ENCODE data around the gene ITGB3.
"Not testable (repeated sequence)": the region's sequence is repeated elsewhere in the genome, so short reads cannot be mapped to it uniquely, and the experiment has no call there.

The ITGB3 gene

DNA sequence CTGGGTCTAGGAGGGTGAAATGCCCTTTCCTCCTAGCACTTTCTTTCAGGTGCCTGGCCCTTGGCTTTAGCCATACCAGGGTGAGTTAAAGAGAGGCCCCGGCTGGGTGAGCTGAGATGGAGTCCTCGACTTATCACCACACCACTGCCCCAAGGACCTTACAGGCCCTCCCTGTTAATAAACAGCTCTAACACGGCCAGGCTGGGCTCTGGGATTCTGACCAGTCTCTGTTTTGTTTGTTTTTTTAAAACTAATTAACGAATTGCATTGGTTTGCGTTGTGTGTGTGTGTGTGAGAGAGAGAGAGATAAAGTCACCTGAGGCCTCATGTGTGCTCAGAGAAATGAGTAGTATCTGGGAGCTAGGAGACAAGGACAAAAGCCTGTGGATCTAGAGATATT lies 30.2 kb upstream of the ITGB3 start:
- DNase-seq, result no peak

DNA sequence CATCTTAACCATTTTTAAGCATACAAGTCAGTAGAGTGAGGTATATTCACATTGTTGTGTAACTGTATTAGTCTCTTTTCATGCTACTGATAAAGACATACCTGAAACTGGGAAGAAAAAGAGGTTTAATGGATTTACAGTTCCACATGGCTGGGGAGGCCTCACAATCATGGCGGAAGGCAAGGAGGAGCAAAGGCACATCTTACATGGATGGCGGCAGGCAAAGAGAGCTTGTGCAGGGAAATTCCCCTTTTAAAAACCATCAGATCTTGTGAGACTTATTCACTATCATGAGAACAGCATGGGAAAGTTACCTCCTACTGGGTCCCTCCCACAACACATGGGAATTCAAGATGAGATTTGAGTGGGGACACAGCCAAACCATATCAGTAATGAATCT lies 29.6 kb upstream of the ITGB3 start:
- DNase-seq, result not testable (repeated sequence)

DNA sequence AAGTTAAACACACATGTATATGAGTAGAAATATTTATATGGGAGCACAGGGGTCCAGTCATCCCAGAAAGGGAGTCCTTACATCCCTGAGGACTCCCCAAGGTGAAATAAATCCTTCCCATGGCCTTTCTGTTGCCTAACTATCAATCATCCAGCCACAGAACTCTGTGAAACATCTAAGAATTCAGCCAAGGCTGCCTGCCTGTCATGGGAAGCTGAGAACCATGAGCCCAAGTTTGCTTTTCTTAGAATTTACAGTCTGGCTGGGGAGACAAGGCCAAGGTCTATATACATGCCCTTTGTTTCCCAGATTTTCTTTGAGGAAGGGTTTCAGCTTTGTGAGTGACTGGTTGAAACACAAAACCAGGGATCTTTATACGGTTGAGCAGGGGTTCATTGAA lies 28.7 kb upstream of the ITGB3 start:
- no peak for DNase-seq

GRCh38 chr17:47225436-47225858 lies 28.2 kb upstream of the ITGB3 start:
- no peak for DNase-seq

DNA sequence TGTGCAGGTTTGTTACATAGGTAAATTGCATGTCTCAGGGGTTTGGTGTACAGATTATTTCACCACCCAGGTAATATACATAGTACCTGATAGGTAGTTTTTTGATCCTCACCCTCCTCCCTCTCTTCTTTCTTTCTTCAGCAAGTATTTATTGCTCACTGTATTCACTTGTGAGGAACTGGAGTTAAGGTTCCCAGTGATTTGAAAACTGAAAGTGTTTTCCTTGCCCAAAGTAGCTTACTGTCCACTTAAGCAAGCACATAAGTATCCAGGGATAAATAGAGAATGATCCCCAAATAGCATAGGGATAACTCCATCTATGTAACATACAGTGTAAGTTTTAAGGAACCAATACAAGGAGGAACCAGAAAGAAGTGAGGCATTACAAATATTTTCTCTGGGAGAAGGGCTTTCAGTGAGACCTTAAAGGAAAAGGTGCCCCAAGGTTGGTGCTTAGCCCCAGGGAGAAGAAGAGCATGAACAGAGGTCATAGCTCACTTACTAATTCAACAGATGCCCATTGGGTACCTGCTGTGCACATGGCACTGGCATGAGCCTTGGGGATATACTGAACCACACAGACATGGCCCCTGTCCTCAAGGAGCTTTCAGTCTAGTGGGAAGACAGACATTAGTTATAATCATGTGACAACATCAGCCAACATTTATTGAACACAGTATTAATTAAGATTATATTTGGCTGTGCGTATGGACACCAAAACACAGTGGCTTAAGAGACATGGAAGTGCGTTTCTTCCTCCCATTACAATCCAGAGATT lies 27.5 kb upstream of the ITGB3 start:
- no peak for DNase-seq

GRCh38 chr17:47227862-47228261 lies 25.8 kb upstream of the ITGB3 start:
- no peak for DNase-seq

DNA sequence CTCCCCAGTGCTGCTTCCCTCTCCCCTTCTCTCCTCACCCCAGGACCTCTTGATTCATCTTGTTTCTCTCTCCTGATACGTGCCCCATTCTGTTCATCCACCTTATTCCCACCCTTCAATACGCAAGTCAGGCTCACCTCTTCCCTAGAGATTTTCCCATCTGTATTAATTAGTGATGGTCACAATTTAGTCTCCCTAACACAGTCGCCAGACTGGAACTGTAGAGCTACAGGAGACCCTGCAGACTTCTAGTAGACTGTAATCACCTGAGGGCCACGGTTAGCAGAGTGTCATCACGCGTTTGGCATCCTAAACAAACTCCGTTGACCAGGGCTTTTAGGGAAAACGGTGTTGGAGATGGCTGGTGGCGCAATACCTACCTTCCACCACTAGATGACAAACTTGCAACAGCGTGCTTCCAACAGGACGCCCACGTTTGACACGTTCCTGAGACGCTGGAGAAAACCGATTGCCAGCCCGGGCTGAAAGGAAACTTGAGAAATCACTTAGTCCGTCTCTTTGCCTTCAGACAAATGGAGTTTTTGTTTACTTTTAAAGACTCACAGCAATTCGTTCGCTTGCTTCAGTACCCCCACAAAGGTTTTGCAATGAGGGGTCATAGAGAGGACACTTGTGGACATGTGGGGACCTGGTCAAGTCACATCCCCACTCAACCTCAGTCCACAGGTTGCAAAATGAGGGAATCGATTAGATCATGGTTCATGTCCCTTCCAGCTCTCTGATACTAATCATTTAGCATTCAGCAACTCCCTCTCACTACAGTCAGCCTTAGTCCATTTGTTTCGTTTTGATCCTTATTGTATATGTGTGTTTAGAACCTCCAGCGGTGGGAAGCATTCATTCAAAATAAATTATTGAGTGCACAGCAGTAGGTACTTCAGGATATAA lies 23.8 kb upstream of the ITGB3 start:
- DNase-seq, result peak; percentile 69

DNA sequence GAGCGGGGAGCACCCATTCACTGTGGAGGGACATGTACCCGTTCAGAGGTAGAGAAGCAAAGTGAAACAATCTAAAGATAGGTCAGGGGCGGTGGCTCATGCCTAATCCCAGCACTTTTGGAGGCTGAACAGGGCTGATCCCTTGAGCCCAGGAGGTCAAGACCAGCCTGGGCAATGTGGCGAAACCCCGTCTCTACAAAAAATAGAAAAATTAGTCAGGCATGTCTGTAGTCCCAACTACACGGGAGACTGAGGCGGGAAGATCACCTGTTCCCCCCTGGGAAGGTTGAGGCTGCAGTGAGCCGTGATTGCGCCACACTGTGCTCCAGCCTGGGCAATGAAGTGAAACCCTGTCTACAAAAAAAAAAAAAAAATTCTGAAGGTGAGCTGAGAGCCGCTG lies 22.8 kb upstream of the ITGB3 start:
- DNase-seq, result no peak

DNA sequence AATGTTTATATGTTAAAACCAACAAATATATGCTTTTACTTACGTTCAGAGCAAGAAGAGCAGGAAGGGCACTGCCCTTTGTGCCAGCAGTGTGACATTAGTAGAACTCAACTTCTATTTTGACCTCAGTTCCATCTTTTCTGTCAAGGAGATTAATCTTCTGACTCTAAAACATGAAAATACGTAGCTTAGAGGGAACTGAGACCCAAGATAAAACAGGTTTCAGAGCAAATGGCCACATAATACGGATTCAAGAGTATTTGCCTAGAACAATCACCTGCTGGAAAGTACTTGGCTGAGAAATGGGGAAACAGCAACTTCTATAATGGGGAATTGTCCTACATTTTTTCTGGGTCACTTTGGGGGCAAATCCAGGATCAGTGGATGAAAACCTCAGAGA lies 22.3 kb upstream of the ITGB3 start:
- no peak for DNase-seq

GRCh38 chr17:47231866-47232265 lies 21.8 kb upstream of the ITGB3 start:
- DNase-seq, result no peak

DNA sequence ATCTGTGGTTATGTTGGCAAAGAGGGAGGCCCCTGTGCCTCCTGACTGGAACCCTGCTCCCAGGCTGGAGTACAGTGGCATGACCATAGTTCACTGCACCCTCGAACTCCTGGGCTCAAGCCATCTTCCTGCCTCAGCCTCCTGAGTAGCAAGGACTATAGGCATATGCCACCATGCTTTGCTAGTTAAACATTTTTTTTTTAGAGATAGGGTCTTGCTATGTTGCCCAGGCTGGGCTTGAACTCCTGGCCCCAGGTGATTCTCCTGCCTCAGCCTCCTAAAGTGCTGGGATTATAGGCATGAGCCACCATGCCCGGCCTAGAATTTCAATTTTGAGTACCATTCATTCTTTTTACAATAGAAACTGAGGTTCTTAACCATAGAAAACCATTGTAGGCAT lies 21.2 kb upstream of the ITGB3 start:
- DNase-seq, result no peak

DNA sequence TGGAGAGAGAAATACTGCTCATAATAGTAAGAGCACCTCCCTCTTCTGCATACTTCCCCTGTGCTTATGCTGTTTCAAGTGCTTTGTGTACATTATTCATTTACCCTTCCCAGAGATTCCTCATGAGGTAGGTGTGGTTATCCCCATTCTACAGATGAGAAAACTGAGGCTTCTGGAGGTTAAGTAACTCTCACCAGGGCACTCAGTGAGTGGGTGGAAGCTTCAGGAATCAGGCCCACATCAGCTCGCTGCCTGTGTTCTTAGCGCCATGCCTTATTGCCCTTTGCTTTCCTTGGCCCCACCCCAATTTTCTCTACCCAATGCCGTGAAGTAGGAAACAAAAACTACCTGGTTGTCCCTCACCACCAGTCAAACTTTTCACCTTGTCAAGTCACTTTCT lies 18.1 kb upstream of the ITGB3 start:
- DNase-seq, result no peak

- no peak for DNase-seq
Measured at GRCh38 chr17:47235923-47236322, 17.7 kb upstream of the ITGB3 start.

GRCh38 chr17:47237841-47238240 lies 15.8 kb upstream of the ITGB3 start:
- DNase-seq, result no peak

- no peak for DNase-seq
Measured at GRCh38 chr17:47238321-47239010, 15.2 kb upstream of the ITGB3 start.

DNA sequence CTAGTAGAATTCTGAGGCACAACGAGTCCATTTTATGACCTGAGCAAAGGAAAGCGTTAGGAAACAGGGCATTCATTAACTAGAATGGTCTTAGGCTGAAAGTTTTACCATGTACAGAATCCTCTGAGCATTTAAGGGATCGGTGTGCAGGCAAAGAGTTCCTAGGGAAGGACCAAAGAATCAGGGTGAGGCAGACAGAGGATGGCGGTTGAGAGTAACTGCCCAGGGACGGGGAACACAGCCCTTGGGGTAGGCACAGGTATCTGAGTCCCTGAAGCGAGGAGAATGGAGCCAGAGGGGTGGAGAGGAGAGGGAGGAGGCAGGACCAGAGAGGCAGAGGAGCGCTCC lies 14.0 kb upstream of the ITGB3 start:
- DNase-seq, result no peak

DNA sequence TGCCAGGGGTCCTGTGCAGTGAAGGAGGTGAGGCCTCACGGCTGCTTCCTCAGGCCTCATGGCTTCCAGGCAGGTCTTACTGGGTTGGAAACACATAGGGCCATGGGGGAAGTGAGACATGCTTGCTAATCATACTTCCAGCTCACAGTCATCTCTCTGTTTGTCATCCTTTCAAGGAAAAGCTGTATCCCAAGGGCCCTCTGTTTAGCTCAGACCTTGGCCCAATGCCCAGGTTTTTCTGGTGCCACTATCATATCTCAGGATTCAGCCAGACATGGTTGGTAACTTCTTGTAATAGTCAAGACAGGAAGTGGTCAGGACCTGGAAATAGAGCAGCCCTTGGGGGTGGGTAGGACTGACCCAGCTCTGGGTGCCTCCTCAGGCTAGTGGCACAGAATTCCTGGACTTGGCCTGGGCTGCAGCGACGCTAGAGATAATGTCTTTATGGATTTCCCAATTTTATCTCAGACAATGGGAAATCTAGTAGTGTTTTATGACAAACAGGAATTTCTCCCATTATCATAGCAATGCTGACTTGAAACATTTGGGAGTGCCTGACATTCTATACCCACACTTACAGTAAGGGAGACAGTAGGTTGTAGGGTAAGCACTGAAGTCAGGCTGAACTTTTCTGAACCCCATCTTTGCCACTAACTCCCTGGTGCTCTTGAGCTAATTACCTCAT lies 13.5 kb upstream of the ITGB3 start:
- DNase-seq, result peak; percentile 78

DNA sequence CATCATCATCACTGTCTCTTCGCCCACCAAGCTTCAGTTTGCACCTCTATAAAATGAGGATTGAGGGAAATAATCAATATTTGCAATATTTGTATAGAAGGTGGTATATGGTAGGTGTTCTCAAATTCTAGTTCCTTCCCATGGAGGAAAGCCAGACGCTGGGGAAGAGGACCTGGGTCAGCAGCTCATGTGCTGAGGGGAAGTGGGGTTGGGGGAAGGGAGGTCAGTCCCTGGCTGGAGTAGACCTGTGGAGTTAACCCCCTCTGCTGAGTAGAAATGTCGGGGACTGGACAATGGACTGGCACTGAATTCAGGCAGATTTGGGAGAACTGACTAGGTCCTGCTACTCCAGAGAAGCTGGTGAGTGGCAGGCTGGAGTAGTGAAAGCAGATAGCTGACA lies 12.8 kb upstream of the ITGB3 start:
- DNase-seq, result no peak

DNA sequence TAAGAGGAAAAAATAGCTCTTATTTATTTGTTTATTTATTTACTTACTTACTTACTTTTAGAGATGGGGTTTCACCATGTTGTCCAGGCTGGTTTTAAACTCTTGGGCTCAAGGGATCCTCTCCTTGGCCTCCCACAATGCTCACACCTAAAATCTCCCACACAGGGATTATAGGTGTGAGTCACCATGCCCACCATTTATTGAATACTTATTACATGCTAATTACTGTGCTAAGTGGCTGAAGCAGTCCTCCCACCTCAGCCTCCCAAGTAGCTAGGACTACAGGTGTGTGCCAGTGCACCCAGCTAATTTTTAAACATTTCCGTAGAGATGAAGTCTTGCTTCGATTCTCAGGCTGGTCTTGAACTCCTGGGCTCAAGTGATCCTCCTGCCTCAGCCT lies 11.0 kb upstream of the ITGB3 start:
- DNase-seq, result no peak

- DNase-seq, result no peak
Measured at GRCh38 chr17:47243737-47244598, 9.7 kb upstream of the ITGB3 start.

- DNase-seq, result no peak
Measured at GRCh38 chr17:47244697-47245096, 8.9 kb upstream of the ITGB3 start.

DNA sequence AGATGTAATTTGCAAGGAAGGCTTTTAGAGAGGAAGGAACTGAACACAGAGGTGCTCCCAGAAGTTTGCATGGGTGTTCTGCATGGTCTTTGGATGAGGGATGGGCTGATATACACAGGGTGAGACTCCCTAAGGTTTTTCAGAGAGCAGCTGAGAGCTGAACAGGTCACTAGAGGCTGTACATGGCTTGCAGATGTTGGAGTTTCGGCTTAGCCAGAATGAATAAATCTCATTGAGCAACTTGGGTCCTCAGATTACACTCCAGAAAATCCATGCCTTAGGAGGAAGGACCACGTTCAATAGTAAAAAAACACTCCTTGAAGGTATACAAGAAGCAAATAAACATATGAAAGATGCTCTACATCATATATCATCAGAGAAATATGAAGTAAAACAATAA lies 7.5 kb upstream of the ITGB3 start:
- DNase-seq, result no peak
